Parathyroid adenoma (tissue), 2 donors: Measurements from ENCODE around the gene POFUT2.

Experiments used
- H2AFZ ChIP-seq: fragments of 300-600 bp; sonication (generic); one replicate; pipeline ENCODE4 v1.7.0; 2017; ENCODE audit warnings: antibody characterized with exemption, mild to moderate bottlenecking
- H3K27ac ChIP-seq: fragments of 300-600 bp; sonication (generic); one replicate; pipeline ENCODE4 v1.7.0; 2017
- H3K27me3 ChIP-seq: fragments of 300-600 bp; sonication (generic); one replicate; pipeline ENCODE4 v1.7.0; 2017; ENCODE audit warnings: low read length; ENCODE audit not compliant: control insufficient read depth, insufficient read depth
- H3K36me3 ChIP-seq: fragments of 300-600 bp; sonication (generic); one replicate; pipeline ENCODE4 v1.7.0; 2017; ENCODE audit warnings: low read length; ENCODE audit not compliant: control insufficient read depth, insufficient read depth
- H3K4me1 ChIP-seq: fragments of 300-600 bp; sonication (generic); one replicate; pipeline ENCODE4 v1.7.0; 2017; ENCODE audit warnings: control low read depth
- H3K4me2 ChIP-seq: fragments of 300-600 bp; sonication (generic); one replicate; pipeline ENCODE4 v1.7.0; 2017; ENCODE audit warnings: low read length
- H3K4me3 ChIP-seq: fragments of 300-600 bp; sonication (generic); one replicate; pipeline ENCODE4 v1.7.0; 2017; ENCODE audit warnings: low read depth, low read length
- H3K79me2 ChIP-seq: fragments of 300-600 bp; sonication (generic); one replicate; pipeline ENCODE4 v1.7.0; 2017; ENCODE audit warnings: control low read depth
- H3K9ac ChIP-seq: fragments of 300-600 bp; sonication (generic); one replicate; pipeline ENCODE4 v1.7.0; 2017; ENCODE audit warnings: mild to moderate bottlenecking
- H3K9me3 ChIP-seq: fragments of 300-600 bp; sonication (generic); one replicate; pipeline ENCODE4 v1.7.0; 2017; ENCODE audit warnings: low read length; ENCODE audit not compliant: control insufficient read depth
- CTCF ChIP-seq: fragments of 300-600 bp; sonication (generic); IDR thresholded peaks from one replicate; pipeline ENCODE4 v1.7.0; 2017; ENCODE audit warnings: antibody characterized with exemption, mild to moderate bottlenecking
- donor health status: primary hyperparathyroidism.

Gene POFUT2

GRCh38 chr21:45223236-45224185, 64.2 kb downstream of the POFUT2 start:
- no peaks in the 10 kb centered on the region for H3K36me3 ChIP-seq
- no peaks in the 10 kb centered on the region for H3K4me1 ChIP-seq
- no peak overlapping the region for H3K4me3 ChIP-seq
- H2AFZ ChIP-seq, result no peak overlapping the region
- H3K27ac ChIP-seq, result no peak overlapping the region
- H3K9ac ChIP-seq, result no peak overlapping the region
- no peak for TF ChIP-seq CTCF
- no peaks in the 10 kb centered on the region for H3K9me3 ChIP-seq
- H3K27me3 ChIP-seq, result no peaks in the 10 kb centered on the region
- H3K79me2 ChIP-seq, result no peaks in the 10 kb centered on the region
- H3K4me2 ChIP-seq, result no peak overlapping the region

- Histone ChIP-seq H3K9me3 (no peaks in the 10 kb centered on the region), H3K4me1 (no peaks in the 10 kb centered on the region), H3K27ac (no peak overlapping the region), H3K36me3 (no peaks in the 10 kb centered on the region), H3K27me3 (no peaks in the 10 kb centered on the region), H3K9ac (no peak overlapping the region), H2AFZ (no peak overlapping the region), H3K4me3 (no peak overlapping the region), H3K4me2 (no peak overlapping the region), H3K79me2 (no peaks in the 10 kb centered on the region)
- TF ChIP-seq CTCF, result no peak
Measured at GRCh38 chr21:45222001-45222400, 65.7 kb downstream of the POFUT2 start.

GRCh38 chr21:45220714-45221490, 66.8 kb downstream of the POFUT2 start:
- Histone ChIP-seq H3K4me2 (no peak overlapping the region), H3K79me2 (no peaks in the 10 kb centered on the region), H3K9me3 (no peaks in the 10 kb centered on the region), H3K36me3 (no peaks in the 10 kb centered on the region), H3K27me3 (no peaks in the 10 kb centered on the region), H3K27ac (no peak overlapping the region), H3K4me3 (no peak overlapping the region), H2AFZ (no peak overlapping the region), H3K9ac (no peak overlapping the region), H3K4me1 (no peaks in the 10 kb centered on the region)
- no peak for TF ChIP-seq CTCF

GRCh38 chr21:45220071-45220481, 67.6 kb downstream of the POFUT2 start:
- no peak overlapping the region for H3K4me2 ChIP-seq
- H3K9me3 ChIP-seq, result no peaks in the 10 kb centered on the region
- H2AFZ ChIP-seq, result no peak overlapping the region
- no peaks in the 10 kb centered on the region for H3K27me3 ChIP-seq
- H3K79me2 ChIP-seq, result no peaks in the 10 kb centered on the region
- no peak overlapping the region for H3K27ac ChIP-seq
- H3K36me3 ChIP-seq, result no peaks in the 10 kb centered on the region
- H3K4me3 ChIP-seq, result no peak overlapping the region
- TF ChIP-seq CTCF, result no peak
- no peaks in the 10 kb centered on the region for H3K4me1 ChIP-seq
- H3K9ac ChIP-seq, result no peak overlapping the region
